GM19025 (cell line): Measurements from ENCODE around the gene THOC3.
"Not testable (repeated sequence)": the region's sequence is repeated elsewhere in the genome, so short reads cannot be mapped to it uniquely, and the experiment has no call there.

Source experiments
- ATAC-seq: cut with Tn5 transposase; IDR thresholded peaks from one replicate; pipeline ENCODE4 v1.9.1; 2021; ENCODE audit warnings: mild to moderate bottlenecking, low read depth, moderate library complexity; ENCODE audit not compliant: unreplicated experiment

The THOC3 gene

GRCh38 chr5:175967471-175968372 is at the start of gene THOC3:
TSS of gene THOC3 (minus strand) at chr5:175968315. CDS start at chr5:175968208, 107 bp downstream.
- peak; percentile 99 for ATAC-seq

- ATAC-seq = not testable (repeated sequence)
Observed at GRCh38 chr5:176017324-176017723, 49.2 kb upstream of the THOC3 start.

GRCh38 chr5:176014360-176014759 is 46.2 kb upstream of the THOC3 start:
- ATAC-seq = not testable (repeated sequence)

- not testable (repeated sequence) for ATAC-seq
Observed at GRCh38 chr5:176011088-176011487, 43.0 kb upstream of the THOC3 start.

GRCh38 chr5:176010202-176010601 is 42.1 kb upstream of the THOC3 start:
- ATAC-seq = not testable (repeated sequence)

- not testable (repeated sequence) for ATAC-seq
Observed at GRCh38 chr5:176007220-176007619, 39.1 kb upstream of the THOC3 start.

- ATAC-seq = not testable (repeated sequence)
Observed at GRCh38 chr5:176006819-176007218, 38.7 kb upstream of the THOC3 start.

GRCh38 chr5:175997979-175998378 is 29.9 kb upstream of the THOC3 start:
- not testable (repeated sequence) for ATAC-seq

- not testable (repeated sequence) for ATAC-seq
Observed at GRCh38 chr5:175997495-175997894, 29.4 kb upstream of the THOC3 start.

- not testable (repeated sequence) for ATAC-seq
Observed at GRCh38 chr5:175996791-175997190, 28.7 kb upstream of the THOC3 start.

- not testable (repeated sequence) for ATAC-seq
Observed at GRCh38 chr5:175995506-175995905, 27.4 kb upstream of the THOC3 start.

GRCh38 chr5:175979371-175979995 is 11.4 kb upstream of the THOC3 start:
- not testable (repeated sequence) for ATAC-seq

- ATAC-seq = peak; percentile 39
Observed at GRCh38 chr5:175968381-175968780, 266 bp upstream of the THOC3 start.

GRCh38 chr5:175962329-175962728 is 5.8 kb downstream of the THOC3 start:
- ATAC-seq = not testable (repeated sequence)

GRCh38 chr5:175960228-175960627 is 7.9 kb downstream of the THOC3 start:
- ATAC-seq = not testable (repeated sequence)

- ATAC-seq = not testable (repeated sequence)
Observed at GRCh38 chr5:175958515-175958914, 9.6 kb downstream of the THOC3 start.

- ATAC-seq = not testable (repeated sequence)
Observed at GRCh38 chr5:175954107-175954506, 14.0 kb downstream of the THOC3 start.

- ATAC-seq = not testable (repeated sequence)
Observed at GRCh38 chr5:175952810-175953209, 15.3 kb downstream of the THOC3 start.

- ATAC-seq = peak; percentile 70
Observed at GRCh38 chr5:175951339-175951969, 16.7 kb downstream of the THOC3 start.

- not testable (repeated sequence) for ATAC-seq
Observed at GRCh38 chr5:175948329-175949108, 19.6 kb downstream of the THOC3 start.
